Smooth muscle cell of the brain vasculature (primary cell): ENCODE measurements around the gene PUS10.
"Not testable (repeated sequence)": the region's sequence is repeated elsewhere in the genome, so short reads cannot be mapped to it uniquely, and the experiment has no call there.

Experiments
- DNase-seq: peaks from one replicate; pipeline ENCODE4 v3.0.0-alpha.2; 2012; ENCODE audit warnings: low read depth, low spot score

The PUS10 gene, protein sequence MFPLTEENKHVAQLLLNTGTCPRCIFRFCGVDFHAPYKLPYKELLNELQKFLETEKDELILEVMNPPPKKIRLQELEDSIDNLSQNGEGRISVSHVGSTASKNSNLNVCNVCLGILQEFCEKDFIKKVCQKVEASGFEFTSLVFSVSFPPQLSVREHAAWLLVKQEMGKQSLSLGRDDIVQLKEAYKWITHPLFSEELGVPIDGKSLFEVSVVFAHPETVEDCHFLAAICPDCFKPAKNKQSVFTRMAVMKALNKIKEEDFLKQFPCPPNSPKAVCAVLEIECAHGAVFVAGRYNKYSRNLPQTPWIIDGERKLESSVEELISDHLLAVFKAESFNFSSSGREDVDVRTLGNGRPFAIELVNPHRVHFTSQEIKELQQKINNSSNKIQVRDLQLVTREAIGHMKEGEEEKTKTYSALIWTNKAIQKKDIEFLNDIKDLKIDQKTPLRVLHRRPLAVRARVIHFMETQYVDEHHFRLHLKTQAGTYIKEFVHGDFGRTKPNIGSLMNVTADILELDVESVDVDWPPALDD

DNA sequence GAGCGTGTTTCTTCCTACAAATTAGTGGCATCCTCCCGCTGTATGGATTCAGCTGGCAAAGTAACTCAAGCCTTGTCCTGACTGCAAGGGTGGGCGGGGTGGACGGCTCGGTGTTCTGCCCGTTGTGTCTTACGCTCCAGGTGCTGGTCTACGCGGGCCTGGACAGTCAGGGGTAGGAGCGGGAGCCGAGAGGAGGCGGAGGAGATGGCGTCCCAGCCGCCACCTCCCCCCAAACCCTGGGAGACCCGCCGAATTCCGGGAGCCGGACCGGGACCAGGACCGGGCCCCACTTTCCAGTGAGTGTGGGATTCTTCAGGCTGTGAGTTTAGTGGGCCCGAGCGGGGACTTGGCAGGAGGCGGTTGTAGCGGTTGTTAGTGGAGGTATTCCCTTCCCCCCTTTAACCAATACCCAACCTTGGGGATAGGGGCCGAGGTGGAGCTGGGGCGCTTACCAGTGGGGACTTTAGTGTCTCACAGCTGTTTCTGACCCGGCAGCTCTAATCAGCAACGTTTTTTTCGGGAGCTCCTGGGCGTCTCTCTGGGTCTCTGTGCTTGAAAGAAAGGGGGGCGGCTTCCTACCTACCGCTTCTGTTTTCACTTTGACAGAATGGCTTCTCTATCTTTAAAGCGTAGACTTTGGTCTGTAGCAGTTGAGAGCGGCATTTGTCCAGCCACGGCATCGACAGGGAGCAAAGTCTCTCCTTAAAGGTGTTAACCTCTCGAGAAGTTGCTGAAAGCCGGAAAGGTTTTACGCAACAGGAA, at the start of gene PUS10, which contains the start of gene PEX13:
Gene PUS10, minus strand, starts transcription at position 700 of the 762 bp plus-strand sequence. CDS start 6,365 bp downstream, outside the sequence.
Gene PEX13, plus strand, starts transcription at position 165 of the 762 bp plus-strand sequence. Its CDS starts 40 bp downstream, at position 205.
- DNase-seq = peak; percentile 45

DNA sequence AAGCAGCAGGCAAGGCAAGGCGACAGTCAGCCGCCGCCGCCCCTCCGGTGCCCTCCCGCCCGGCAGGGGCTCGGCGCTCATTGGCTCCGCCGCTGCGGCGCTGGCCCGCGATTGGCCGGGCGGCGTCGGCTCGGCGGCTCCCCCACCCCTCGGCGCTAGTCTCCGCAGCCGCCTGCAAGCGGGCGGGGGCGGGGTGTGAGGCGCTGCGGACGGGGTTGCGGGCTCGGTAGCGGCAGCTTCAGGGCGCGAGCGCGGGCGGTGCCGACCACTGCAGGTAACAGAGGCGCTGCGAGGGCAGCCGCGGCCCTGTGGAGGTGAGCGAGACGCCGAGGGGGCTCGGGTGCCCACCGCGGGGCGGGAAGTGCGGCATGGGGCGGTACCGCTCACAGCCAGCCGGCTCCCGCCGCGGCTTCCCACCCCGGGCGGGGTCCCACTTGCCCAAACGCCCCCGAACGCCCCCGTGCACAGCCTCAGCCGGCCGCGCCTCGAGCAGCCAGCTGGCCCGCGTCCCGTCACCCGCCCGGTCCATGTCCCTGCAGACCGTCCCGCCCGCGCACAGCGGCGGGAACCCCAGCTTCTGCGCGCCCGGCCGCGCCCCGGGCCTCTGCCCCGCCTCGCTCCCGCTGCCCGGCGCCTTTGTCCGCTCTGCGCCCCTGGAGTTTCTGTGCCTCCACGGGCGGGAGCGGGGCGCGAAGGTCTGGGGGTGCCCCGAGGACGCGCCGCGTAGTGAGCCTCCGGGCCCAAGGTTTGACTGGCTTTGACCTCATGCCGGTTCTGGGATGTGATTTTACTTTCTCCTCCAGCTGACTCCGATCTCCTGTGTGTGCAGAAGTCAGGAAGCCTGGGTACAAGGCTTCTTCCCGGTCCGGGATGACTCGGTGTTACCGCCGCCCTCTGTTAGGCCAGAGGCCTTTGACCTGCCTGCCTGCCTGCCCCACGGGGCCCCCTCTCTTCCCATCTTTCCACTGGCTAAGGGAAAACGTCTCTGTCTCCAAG, 48.0 kb upstream of the PUS10 start, which contains the start of gene SANBR:
Gene SANBR, plus strand, starts transcription at position 158 of the 996 bp plus-strand sequence. CDS start 4,480 bp downstream, outside the sequence.
- peak; percentile 39 for DNase-seq

DNA sequence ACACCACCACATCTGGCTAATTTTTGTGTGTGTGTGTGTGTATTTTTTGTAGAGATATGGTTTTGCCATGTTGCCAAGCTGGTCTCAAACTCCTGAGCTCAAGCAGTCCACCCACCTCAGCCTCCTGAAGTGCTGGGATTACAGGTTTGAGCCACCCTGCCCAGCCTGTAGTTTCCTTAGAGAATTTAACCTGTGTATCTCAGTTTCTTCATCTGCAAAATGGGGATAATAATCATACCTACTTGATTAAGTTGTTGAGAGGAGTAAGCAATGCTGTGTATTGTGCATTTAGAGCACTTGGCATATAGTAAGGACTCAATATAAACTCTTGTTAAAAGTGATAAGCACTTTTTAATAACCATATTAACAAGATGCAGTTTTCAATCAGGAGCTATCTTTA, 41.3 kb upstream of the PUS10 start:
- DNase-seq = no peak

DNA sequence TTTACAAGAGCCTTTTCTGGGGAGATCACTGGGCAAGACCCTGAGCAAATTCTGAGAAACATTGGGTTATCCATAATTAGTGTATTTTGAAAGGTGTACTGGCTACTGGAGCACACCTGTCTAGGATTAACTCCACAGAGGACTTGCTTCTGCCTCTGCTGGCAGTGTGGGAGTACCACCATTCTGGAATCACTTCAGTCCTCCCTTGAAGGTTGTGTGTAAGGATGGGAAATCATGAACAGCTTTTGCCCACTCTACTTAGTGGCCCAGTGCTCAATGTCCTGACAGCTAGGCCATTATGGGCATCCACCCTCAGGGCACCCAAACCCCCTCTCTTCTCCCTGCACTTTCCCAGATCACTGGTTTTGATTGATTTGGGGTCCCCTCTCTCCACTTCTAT, 39.5 kb upstream of the PUS10 start:
- no peak for DNase-seq

DNA sequence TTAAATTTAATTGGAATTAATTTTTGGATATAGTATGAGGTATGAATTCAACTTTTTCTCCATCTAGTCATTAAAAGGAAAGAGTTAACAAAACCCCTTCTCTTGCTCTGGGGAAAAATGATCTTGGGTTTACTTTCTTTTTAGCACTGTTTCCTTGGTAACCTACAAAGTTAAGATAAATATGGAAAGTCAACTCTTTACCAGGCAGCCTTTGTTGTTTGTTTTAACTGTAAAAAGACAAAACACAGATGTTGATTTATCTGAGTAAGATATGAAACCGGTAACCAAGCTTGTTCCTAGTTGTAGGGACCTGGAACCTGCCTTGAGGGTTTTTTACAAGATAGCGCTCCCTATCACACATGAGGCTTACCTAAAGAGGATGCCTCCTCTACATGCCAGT, 37.5 kb upstream of the PUS10 start:
- DNase-seq = peak; percentile 2

DNA sequence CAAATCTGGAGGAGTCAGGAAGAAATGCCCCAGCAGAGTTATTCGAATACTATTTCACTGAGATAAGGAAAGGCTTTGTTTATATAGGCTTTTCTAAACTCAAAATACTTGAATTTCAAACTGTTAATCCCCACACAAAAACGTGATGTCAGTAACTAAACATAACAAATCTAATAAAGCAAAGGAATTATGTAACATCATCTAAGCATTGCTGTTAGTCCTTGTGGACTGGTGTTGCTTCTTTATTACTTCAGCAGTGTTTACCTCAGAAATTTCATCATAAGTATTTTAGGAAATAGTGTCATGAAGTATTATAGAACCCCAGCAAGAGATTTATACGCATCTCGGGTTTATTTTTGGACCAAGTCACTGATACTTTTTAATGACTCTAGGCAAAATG, 27.9 kb upstream of the PUS10 start:
- DNase-seq = no peak

GRCh38 chr2:61045226-61045625, 27.2 kb upstream of the PUS10 start:
- no peak for DNase-seq

DNA sequence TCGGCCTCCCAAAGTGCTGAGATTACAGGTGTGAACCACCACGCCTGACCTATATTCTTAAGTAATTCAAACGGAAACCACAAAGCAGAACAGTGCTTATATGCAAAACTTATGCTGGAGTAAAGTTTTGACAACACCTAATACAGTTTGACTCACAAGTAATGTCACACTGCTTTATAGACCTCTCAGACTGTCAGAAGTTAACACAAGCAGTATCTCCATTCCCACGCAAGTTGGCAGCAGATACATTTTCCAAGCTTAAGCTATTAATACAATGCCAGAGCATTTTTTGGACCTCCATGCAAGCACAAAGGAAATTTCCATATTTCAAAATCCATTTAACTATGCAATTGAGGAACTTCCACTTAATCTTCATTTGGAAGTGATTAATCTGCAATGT, 26.6 kb upstream of the PUS10 start:
- DNase-seq = no peak

- DNase-seq = no peak
Measured at GRCh38 chr2:61042807-61043206, 24.8 kb upstream of the PUS10 start.

DNA sequence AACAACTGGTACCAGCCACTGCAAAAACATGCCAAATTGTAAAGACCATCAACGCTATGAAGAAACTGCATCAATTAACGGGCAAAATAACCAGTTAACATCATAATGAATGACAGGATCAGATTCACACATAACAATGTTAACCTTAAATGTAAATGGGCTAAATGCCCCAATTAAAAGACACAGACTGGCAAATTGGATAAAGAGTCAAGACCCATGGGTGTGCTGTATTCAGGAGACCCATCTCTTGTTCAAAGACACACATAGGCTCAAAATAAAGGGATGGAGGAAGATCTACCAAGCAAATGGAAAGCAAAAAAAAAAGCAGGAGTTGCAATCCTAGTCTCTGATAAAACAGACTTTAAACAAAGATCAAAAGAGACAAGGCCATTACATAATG, 18.6 kb upstream of the PUS10 start:
- DNase-seq = not testable (repeated sequence)

- DNase-seq = not testable (repeated sequence)
Measured at GRCh38 chr2:61034592-61034991, 16.5 kb upstream of the PUS10 start.

DNA sequence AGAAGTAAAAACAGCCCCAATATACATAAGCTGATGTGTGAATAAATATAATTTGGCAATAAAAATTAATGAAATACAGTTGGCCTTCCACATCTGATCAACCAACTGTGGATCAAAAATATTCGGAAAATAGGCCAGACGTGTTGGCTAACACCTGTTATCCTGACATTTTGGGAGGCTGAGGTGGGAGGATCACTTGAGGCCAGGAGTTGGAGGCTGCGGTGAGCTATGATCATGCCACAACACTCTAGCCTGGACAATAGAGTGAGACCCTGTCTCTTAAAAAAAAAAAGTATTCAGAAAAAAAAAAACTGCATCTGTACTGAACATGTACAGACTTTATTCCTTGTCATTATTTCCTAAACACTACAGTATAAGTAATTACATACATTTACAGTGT, 11.5 kb upstream of the PUS10 start:
- no peak for DNase-seq

- DNase-seq = no peak
Measured at GRCh38 chr2:61023670-61024069, 5.6 kb upstream of the PUS10 start.

DNA sequence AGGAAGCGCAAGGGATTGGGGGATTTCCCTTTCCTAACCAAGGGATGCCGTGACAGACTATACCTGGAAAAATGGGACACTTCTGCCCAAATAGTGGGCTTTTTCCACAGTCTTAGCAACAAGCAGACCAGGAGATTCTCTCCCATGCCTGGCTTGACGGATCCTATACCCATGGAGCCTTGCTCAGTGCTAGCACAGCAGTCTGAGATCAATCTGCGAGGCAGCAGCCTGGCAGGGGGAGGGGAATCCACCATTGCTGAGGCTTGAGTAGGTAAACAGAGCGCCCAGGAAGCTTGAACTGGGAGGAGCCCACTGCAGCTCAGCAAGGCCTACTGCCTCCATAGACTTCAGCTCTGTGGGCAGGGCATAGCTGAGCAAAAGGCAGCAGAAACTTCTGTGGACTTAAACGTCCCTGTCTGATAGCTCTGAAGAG, 3.2 kb upstream of the PUS10 start:
- no peak for DNase-seq

DNA sequence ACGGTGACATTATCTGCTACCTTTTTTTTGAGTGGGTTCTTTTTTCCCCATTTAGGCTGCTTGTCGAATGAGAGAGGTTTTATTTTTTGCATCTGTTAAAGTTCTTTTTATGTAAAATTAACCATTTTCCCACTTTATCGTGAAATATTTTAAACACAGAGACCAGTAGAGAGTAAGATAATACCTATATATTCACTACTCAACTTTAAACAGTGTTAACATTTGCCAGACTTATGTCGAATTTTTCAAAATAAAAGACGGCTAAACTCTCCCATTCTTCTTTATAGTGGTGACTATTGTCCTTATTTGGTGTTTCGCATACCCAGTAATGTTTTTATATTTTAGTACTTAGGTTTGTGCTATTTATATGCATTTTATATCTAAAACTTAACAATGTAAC, 743 bp upstream of the PUS10 start:
- DNase-seq = no peak

DNA sequence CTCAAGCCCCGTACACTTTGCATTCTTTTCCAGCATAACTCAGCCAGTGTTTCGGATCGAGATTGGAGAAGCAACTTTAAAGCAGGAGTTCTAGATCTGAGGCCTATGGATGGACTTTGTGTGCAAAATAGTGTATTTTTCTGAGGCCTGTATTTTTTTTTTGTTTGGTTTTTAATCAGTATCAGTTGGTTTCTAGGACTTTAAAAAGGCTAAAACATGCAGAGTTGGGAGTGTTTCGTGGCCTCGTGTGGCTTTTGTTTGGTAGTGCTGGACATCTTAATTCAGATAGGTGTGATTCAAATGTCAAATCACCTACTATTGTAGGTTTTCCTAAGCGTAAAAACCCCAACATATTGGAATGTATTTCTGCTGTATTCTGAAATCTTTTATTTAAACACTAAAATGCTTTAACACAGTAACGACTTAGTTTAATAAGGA, 282 bp upstream of the PUS10 start:
- no peak for DNase-seq

- peak; percentile 36 for DNase-seq
Measured at GRCh38 chr2:61017003-61017555, 976 bp downstream of the PUS10 start.

- no peak for DNase-seq
Measured at GRCh38 chr2:61016392-61017002, 1.6 kb downstream of the PUS10 start.

- no peak for DNase-seq
Measured at GRCh38 chr2:61015976-61016375, 2.1 kb downstream of the PUS10 start.

DNA sequence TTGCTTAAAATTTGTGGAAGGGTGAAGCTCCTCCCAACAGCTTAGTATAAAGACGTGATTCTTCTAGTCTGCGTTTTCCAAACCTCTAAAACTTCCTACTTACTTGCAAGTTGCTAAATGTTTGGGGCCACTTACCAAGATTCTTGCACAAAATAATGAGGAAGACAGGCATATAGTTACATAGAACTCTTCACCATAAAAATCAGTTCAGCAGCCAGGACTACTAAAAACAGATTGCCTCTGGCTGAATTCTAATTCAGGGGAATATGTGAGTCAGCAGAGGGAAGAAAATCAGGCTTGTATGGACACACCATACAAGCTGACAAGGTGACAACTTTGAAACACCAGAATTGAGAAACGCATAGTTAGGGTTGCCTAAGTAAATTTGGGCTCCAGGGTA, 3.3 kb downstream of the PUS10 start:
- no peak for DNase-seq
